Measurements from ENCODE around the gene B3GAT1.

- no peak for TF ChIP-seq POLR2AphosphoS5 (IDR thresholded peaks at IDR 0.05)
- no peak for TF ChIP-seq CTCF (IDR thresholded peaks at IDR 0.05; ENCODE audit: poor library complexity, severe bottlenecking)
- TF ChIP-seq EZH2 (IDR thresholded peaks at IDR 0.05; ENCODE audit: borderline replicate concordance, insufficient read depth, low read length, poor library complexity, severe bottlenecking) = no peak
- no peak for TF ChIP-seq EP300 (conservative IDR thresholded peaks at IDR 0.05; ENCODE audit: poor library complexity, severe bottlenecking)
- TF ChIP-seq REST (IDR thresholded peaks at IDR 0.05; ENCODE audit: borderline replicate concordance) = no peak
These were observed 29.7 kb upstream of the B3GAT1 start for GRCh38 chr11:134441706-134442105.
